T follicular helper cell (primary cell): ENCODE data around the gene CACNG5.

Source experiments
- DNase-seq: peaks from one replicate; pipeline ENCODE4 v3.0.0-alpha.2; 2020; ENCODE audit warnings: low read depth
- total RNA-seq, 2 experiments: gene quantifications; one replicate each; lab custom pipeline; 2026; lab: John Stamatoyannopoulos, UW

Gene CACNG5, protein sequence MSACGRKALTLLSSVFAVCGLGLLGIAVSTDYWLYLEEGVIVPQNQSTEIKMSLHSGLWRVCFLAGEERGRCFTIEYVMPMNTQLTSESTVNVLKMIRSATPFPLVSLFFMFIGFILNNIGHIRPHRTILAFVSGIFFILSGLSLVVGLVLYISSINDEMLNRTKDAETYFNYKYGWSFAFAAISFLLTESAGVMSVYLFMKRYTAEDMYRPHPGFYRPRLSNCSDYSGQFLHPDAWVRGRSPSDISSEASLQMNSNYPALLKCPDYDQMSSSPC
- 0 reads per million in 2 experiments for total RNA-seq

DNA sequence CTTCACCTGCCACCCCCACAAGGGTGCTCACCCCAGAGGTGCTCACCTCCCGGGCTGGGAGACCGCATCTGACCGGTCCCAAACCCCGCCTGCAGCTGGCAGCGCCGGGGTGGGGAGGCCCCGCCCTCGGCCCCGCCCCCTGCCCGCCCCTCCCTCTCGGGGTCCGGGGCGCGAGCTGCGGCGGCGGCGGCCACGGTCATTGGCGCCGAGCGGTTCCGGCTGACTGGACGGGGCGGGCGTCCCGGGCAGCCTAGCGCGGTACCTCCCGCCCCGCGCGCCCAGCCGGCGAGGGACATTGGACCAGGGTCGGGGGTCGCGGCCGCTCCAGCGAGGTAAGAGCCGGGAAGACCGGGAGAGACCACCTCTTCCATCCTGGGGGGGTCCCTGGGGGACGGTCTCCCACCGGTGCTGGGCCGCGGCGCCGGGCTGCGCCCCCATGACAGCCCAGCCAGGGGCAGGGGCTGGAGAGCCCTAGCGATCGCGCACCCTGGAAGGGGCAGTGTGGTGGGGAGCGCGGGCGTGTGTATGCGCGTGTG is at the start of gene CACNG5:
Gene CACNG5 (plus strand): TSS at position 199 of the 536 bp plus-strand sequence. CDS start 42,216 bp downstream, outside the sequence.
- DNase-seq = no peak

DNA sequence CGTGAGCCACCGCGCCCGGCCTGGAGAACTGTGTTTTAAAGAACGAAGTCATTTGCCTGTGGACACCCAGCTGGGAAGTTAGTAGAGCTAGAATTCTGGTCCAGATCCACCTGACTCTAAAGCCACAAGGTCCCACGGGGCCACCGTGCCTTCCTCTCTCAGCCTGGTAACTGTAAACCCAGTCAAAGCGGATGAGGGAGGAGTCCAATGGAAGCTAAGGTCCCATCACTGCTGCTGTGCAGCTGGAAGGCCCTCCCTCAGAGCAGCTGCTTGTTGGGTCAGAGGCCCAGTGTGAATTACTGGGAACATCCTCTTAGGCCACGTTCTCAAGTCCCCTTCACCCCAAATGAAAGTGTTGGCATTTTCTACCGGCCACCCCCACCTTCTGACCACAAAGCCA is 48.8 kb upstream of the CACNG5 start:
- DNase-seq = no peak

DNA sequence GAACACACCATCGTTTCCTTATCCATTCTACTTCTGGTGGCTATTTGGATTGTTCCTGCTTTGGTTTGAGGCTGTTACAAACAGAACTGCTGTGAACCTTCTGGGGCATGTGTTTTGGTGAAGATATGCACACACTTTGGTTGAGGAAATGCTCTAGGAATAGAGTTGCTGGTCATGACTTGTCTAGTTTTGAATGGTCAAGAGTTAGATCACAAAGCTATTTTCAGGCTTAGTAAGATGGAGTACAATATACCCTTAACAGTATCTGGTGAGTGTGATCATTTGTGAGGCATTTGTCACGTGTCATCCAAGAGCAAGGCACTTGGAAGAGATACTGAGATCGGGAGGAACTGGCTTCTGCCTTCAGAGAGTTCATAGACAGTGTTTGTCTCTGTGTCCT is 47.0 kb upstream of the CACNG5 start:
- no peak for DNase-seq

DNA sequence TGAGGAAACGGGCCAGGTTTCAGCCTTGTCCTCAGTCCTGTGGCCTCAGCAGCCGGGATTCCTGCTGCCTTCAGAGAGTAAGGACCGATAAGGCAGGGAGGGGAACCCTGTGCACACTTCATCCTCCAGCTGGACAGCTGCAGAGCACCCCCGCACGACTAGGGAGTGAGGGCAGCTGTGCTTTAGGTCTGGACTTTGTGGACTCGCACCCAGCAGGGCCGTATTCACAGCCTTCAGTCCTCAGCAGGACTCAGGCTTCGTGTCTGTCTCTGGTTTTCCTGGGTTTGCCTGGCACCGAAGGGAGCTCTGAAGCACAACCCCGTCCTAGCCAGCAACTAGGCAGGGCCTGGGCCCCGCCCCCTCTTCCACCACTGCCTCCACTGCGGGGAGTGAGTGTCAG is 45.8 kb upstream of the CACNG5 start:
- no peak for DNase-seq

DNA sequence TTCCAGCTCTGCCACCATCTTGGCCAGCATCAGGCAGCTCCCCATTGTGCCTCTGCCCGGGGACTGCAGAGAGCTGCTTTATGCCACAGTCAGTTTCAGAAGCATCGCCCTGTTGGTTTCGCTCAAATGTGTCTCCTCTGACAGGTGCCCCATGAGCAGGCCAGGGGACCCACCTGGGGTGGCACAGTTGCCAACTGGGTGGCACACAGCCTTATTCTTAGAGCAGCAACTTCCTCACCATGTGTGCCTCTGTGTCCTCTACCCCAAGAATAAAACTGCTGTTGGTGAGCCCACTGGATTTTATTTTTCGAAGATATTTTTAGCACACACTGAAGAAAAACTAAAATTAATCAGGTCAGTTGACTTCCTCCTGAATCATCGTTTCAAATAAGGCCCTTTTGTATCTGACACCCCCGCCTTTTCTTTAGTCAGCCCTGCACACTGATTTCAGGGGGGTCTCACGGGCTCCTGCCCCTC is 44.9 kb upstream of the CACNG5 start:
- DNase-seq = no peak

DNA sequence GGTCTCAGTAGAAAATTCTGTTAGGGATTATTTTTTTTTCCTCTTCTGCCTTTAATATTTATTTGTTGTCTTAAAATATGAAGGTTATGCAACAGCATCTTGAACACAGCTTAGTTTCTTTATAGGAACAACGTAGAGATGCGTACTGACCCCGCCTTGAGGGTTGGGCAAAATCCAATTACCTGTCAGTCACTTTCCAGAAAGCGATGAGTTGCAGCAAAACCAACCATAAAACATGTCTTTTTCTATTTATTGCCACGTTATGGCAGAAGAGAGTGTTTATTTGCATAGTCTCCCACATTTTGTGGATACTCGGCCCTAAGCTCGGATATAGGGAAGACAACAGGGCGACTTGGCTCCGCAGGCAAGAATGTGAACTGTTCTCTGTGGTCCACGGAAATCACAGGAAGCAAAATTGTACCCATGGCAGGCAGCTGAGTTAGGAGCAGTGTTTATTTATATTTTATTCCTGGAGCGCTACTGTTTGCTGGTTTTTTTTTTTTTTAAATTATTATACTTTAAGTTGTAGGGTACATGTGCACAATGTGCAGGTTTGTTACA is 44.3 kb upstream of the CACNG5 start:
- DNase-seq = no peak

DNA sequence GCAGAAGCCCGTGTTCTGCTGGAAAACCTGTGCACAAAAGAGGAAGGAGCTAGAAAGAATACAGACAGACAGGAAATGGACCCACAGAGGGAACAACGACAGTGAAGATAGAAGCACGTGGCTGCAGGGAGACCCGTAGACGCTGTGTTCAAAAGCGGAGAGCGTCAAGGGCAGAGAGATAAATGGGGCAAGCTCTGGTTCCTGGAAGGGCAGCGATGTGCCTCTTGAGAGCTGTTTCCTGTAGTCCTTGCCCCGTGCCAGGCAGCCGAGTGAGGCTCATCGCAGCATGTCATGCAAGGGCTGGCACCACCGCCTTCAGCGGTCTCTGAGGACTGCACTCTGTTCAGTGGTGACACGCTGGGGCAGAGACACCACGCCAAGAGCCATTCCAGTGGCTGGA is 43.6 kb upstream of the CACNG5 start:
- DNase-seq = no peak

DNA sequence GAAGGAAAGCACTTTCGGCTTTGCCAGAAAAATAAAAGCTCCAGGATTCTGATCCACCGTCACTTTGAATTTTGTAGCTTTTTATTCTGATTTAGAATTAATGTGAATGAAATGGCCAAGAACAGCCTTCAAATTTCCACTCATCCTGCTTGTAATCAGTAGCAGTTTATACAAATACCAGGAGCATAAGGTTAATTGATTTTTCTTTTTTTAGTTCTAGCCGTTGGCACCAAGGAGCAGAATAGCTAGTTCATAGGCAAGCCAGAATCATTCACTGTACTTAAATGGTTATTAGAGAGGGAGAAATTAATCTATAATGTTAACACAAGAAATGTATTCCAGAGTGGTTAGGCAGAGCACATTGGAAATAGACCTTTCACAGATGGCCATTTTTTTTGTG is 41.1 kb upstream of the CACNG5 start:
- DNase-seq = no peak

DNA sequence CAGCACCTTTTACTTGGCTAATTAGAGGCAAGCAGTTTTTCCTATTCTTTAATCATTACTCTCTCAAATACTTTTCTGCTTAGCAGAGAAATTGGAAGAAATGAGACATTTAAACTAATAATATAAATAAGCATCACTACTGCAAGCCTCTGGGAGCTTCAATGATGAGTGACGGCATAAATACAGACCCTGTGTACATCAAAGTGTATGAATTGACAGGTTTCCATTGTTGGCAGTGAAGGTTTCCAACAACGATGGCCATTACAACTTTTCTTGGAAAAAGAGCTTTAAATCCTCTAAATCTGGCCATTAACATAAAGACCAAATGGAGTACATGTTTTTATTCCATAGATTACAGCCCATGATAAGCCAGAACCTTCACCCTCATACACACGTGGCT is 39.4 kb upstream of the CACNG5 start:
- DNase-seq = no peak

DNA sequence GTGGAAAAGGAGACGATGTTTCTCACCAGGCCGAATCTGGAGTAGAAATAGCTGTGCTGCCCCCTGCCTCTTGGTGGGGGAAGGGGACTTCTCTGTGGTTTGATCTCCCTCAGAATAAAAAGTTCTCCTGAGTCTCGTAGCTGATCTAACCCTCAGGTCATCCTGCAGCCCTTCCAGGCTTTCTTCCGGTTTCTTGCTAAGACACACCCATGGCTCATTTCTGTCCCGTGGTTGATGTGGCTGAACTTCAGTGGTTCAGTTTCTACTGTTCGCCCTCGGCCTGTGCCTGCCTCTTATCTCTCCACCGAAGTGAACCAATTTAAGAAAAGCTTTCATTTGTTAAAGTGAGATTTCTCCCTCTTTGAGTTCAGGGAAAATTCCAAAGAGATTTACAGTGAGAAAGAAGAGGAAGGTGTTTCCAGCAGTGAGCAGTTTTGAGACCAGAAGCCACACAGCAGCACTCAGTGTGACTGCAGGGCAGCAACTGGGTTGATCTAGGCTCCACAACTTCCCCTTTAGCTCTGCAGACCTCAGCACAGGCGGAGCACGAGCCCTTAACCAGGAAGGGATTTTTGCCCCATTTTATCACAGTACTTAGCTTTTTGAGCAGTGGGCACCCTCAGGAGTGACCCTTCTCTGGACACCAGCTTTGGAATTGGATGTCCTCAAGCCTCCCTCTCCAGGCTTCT is 34.9 kb upstream of the CACNG5 start:
- DNase-seq = no peak

DNA sequence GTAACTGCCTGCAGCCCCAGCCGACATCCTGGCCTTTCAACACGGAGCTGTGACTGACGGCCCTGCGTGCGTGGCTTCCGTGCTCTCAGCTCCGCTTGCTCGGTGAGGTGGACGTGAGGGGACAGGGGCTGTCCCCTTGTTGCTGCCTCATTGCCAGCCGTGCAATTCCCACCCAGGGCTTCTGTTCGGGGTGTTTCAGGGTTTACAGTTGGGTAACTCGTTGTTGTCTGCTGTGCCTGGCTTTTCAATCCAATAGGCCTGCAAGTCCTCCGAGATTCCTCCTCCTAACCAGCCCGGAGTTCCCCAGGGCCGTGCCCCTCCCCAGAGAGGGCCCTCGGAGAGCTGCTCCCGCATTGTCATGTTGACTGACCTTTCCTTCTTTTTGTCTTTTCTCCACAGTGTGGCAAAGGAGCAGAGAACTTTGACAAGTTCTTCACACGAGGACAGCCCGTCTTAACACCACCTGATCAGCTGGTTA is 31.4 kb upstream of the CACNG5 start:
- no peak for DNase-seq

DNA sequence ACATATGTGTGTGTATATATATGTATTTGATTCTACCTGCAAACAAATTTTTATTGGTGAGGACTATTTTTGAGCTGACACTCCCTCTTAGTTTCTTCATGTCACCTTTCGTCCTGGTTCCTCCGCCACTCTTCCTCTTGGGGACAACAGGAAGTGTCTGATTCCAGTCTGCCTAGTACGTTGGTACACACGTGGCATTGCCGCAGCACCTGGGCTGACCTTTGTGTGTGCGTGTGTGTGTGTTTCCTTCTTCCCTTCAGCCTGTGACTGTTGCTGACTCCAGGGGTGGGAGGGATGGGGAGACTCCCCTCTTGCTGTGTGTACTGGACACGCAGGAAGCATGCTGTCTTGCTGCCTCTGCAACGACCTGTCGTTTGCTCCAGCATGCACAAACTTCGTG is 29.4 kb upstream of the CACNG5 start:
- DNase-seq = no peak

DNA sequence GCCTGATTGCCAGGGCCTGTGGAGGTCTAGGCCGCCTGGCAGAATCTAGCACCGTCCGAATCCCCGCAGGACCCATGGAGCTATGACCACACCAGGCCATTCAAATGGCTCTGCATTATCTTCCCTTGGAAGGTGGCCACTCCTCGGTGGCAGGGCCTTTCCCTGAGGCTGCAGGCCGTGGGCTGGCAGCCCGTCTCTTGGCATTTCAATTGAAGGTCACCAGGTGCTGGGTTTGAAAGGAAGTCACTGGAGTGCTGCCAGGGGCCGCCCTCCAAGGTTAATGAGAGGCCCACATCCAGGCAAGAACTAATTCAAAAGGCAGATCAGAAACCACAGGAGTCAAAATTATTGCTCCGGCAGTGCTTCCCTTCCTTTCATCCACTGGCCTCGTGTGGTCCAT is 27.7 kb upstream of the CACNG5 start:
- no peak for DNase-seq

DNA sequence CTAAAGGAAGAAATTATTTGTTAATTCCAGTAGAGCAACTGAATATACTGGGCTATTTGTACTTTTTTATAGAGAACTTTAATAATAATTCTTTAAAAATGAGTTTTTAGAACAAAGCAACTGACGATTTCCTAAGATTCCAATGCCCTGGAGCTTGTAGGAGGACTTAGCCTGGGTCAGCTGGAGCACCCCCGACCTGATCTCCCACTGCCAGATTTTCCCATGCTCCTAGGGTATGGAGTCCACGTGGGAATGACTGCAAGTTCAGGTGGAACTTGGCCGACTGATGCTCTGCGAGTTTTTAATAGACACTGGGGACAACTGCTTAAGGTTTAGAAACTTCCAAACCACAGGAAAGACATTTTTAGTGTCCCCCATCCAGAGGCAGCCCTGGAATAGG is 25.5 kb upstream of the CACNG5 start:
- DNase-seq = no peak

DNA sequence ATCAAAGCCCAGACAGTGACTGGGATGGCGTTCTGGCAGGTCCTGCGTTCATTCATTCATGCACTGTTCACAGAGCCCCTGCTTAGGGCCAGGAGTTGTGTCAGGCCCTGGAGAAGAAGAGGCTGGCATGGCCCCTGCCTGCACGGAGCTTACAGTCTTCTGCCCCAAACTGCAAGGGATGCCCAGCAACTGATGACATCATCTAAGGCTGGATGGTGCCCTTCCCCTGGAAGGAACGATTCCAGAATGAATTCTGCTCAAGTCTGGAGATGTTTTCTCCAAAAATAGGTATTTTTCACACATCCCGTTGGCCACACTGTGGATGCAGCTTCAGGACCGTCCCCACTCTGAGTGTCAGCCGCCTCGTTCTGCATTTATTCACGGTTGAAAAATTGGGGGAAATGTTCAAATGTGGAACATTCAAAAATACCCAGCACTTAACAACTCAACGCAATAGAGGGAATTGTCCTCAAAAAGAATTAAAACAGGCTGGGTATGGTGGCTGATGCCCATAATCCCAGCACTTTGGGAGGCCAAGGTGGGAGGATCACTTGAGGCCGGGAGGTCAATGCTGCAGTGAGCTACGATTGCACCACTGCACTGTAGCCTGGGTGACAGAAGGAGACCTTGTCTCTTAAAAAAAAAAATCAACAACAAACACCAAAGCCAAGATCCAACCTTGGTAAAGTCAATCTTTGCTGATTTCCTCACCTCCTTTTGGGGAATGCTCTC is 23.8 kb upstream of the CACNG5 start:
- no peak for DNase-seq

DNA sequence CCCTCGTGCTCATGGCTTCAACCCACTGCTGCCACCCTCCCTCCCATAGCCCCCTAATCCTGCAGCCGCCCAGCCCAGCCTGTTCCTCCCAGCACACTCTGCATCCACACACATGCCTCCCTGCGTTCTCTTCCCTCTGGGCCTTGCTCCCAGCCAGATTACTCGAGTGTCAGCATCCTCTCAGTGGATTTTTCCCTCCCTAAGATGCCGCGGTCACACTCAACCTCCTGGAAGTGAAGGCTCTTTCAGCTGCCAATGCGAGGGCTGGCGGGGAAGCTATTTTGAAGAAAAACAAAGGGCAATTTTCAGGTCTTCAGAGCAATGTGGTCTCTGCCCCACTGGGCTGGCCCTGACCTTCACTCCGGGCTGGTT is 23.2 kb upstream of the CACNG5 start:
- DNase-seq = no peak

DNA sequence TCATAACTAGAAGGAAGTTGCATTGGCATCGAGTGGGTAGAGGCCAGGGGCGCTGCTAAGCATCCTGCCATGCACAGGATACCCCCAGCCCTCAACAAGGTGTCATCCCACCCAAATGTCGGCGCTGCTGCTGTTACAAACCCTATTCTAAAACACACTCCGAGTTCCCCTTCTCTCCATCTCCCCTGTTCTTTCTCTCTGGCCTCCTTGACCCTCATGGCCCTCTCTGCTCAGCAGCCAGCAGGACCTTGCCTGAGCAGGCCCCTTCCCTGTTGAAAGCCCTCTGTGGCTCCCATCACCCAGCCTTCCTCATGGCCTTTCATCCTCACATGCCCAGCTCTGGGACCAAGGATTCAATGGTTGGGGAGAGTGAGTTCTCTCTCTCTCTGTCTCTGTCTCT is 22.3 kb upstream of the CACNG5 start:
- DNase-seq = no peak

DNA sequence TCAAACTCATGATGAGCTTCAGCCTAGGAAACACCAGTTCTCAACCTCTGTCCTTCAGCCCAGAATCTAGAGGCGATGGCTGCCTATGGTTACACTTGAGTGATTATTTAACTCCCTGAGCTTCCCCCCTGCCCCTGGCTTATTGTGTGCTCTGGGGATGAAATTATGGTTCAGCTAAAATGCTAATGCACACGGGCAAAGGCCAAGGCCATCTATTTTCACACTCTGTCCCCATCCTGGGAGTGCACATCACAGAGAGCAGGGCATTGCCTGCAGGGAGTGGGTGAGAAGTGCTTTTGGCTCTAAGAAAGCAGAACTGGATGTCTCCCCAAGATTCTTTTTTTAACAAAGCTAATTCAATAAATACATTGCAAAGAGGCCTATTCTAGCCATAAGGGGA is 21.6 kb upstream of the CACNG5 start:
- DNase-seq = no peak

DNA sequence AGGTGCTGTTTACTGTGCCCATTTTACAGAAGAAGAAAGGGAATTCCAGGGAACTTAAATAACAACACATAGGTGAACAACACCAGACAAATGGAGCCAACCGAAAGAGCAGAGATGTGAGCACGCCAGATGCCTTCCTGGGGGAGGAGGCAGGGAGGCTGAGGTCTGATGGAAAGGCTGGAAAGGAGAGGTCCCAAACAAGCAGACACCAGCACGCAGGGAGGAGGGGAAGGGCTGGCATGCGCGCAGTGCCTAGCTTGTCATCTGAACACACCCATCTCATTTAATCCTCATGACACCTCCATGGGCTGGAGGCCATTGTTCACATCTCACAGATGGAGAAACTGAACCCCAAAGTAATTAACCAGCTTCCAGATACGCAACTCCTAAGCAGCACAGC is 20.9 kb upstream of the CACNG5 start:
- DNase-seq = no peak

DNA sequence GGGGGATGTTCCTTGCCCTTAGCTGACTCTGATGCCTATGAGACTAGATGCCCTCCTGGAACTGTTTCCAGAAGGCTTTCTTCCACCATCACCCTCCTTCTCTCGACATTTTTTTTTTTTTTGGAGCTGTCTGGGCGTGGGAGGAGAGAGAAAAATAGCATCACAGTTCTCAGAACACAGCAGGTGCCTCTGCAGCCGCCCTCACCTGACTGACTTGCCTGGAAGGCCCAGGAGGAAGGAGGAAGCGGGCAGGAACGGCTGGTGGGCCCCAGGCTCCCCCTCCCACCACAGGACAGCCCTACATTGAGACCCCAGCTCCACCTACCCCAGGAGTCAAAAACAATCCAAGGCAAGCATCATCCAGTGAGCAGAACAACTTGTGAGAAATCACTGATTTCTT is 20.3 kb upstream of the CACNG5 start:
- DNase-seq = no peak

DNA sequence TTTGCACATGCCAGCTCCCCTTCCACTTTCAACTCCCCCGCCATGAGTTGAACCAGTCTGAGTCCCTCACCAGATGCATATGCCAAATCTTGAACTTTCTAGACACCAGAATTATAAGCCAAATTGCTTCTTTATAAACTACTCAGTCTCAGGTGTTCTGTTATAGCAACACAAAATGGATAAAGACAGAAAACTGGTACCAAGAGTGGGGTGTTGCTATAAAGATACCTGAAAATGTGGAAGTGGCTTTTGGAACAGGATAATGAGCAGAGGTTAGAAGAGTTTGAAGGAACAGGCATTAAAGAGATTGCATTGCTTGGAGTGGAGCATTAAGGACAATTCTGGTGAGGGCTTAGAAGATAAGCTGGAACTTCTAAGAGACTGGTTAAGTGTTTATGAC is 17.2 kb upstream of the CACNG5 start:
- no peak for DNase-seq

DNA sequence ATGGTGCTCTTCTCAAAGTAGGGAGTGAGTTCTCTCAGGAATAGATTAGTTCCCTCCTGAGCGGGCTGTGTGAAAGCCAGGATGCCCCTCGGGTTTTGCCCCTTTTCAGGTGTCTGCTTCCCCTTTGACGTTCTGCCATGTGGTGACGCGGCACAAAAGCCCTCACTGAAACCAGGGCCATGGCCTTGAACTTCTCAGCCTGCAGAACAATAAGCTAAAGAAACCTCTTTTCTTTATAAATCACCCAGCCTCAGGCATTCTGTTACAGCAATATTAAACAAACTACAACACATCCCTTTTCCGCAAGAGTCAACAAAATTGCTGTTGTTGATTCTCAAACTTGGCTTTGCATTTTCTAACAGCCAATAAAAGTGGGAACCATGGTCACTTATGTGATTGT is 15.5 kb upstream of the CACNG5 start:
- DNase-seq = no peak
